Measurements from ENCODE around the gene SMYD3. TPM values are rescaled to one million over a fixed set of nuclear protein-coding genes. Genes with fewer than 3 reads are reported as not detected.

The SMYD3 gene
- total RNA-seq, 4 donors from 2014 or later: 10.5 to 36.4 (median 22.5) TPM

- Histone ChIP-seq H3K27ac (no peak overlapping the region), H3K27me3 (no peaks in the 10 kb centered on the region), H3K4me3 (no peak overlapping the region), H3K4me1 (no peaks in the 10 kb centered on the region), H3K36me3 (no peaks in the 10 kb centered on the region), H3K9me3 (no peaks in the 10 kb centered on the region)
- TF ChIP-seq POLR2A (IDR thresholded peaks at IDR 0.05) (no peak), CTCF (IDR thresholded peaks at IDR 0.05) (no peak)
- intact Hi-C loops (cut with DNase I; ENCODE audit: low total_unique reads): no loop called here
- DNase-seq: no peak
Observed at GRCh38 chr1:246526915-246527314, 19.8 kb upstream of the SMYD3 start.

GRCh38 chr1:246526380-246526779, 19.3 kb upstream of the SMYD3 start:
- TF ChIP-seq POLR2A (IDR thresholded peaks at IDR 0.05): no peak
- no peak for TF ChIP-seq CTCF (IDR thresholded peaks at IDR 0.05)
- intact Hi-C loops (cut with DNase I; ENCODE audit: low total_unique reads): no loop called here
- Histone ChIP-seq H3K4me1 (no peaks in the 10 kb centered on the region), H3K27me3 (no peaks in the 10 kb centered on the region), H3K4me3 (no peak overlapping the region), H3K36me3 (no peaks in the 10 kb centered on the region), H3K27ac (no peak overlapping the region), H3K9me3 (no peaks in the 10 kb centered on the region)
- DNase-seq: no peak

- intact Hi-C loops (cut with DNase I; ENCODE audit: low total_unique reads): no loop called here
- H3K27ac ChIP-seq: no peak overlapping the region
- DNase-seq: no peak
- H3K27me3 ChIP-seq: no peaks in the 10 kb centered on the region
- no peaks in the 10 kb centered on the region for H3K36me3 ChIP-seq
- H3K9me3 ChIP-seq: peaks cover 0 to 3% of the 10 kb centered on the region in 2 donors
- no peak overlapping the region for H3K4me3 ChIP-seq
- no peaks in the 10 kb centered on the region for H3K4me1 ChIP-seq
- TF ChIP-seq POLR2A (IDR thresholded peaks at IDR 0.05): no peak
- no peak for TF ChIP-seq CTCF (IDR thresholded peaks at IDR 0.05)
Observed at GRCh38 chr1:246519514-246519913, 12.4 kb upstream of the SMYD3 start.

GRCh38 chr1:246518456-246519205, 11.6 kb upstream of the SMYD3 start:
- Histone ChIP-seq H3K9me3 (peaks cover 0 to 7% of the 10 kb centered on the region in 2 donors), H3K4me3 (no peak overlapping the region), H3K27me3 (no peaks in the 10 kb centered on the region), H3K4me1 (no peaks in the 10 kb centered on the region), H3K27ac (no peak overlapping the region), H3K36me3 (no peaks in the 10 kb centered on the region)
- no peak for DNase-seq
- TF ChIP-seq POLR2A (IDR thresholded peaks at IDR 0.05) (no peak), CTCF (IDR thresholded peaks at IDR 0.05) (no peak)
- intact Hi-C loops (cut with DNase I; ENCODE audit: low total_unique reads): no loop called here

GRCh38 chr1:246517391-246517790, 10.3 kb upstream of the SMYD3 start:
- no peak overlapping the region for H3K4me3 ChIP-seq
- no peak for DNase-seq
- intact Hi-C loops (cut with DNase I; ENCODE audit: low total_unique reads): no loop called here
- TF ChIP-seq POLR2A (IDR thresholded peaks at IDR 0.05) (no peak), CTCF (IDR thresholded peaks at IDR 0.05) (no peak)
- H3K27ac ChIP-seq: no peak overlapping the region
- no peaks in the 10 kb centered on the region for H3K27me3 ChIP-seq
- no peaks in the 10 kb centered on the region for H3K4me1 ChIP-seq
- H3K36me3 ChIP-seq: no peaks in the 10 kb centered on the region
- peaks cover 0 to 7% of the 10 kb centered on the region in 2 donors for H3K9me3 ChIP-seq
